Measurements from ENCODE around the gene RALGPS1.

DNA sequence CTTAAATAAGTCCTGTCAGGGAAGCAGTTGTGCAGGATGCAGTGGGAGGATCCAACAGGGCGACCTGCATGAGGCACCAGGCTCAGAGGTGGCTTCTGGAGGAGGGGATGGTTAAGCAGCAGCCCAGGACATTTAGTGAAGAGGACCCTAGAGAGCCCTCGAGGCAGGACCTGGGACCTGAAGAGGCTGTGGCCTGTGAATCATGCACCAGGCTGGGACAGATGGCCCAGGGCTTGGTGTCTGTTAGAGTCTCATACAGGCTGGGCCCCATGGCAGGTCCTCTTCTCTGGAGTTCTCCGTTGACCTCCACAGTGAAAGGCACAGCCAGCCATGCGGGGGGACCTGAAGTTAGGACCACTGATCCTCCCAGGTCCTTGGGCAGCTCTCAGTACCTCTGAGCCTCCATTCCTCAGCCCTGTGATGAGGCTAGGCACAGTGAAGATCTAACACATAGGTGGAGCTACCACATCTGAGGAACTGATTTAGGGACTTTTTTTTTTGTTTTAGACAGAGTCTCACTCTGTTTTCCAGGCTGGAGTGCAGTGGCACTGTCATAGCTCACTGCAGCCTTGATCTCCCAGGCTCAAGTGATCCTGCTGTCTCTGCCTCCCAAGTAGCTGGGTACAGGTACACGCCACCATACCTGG is 289.2 kb downstream of the RALGPS1 start:
- TF ChIP-seq, protein P1, sequence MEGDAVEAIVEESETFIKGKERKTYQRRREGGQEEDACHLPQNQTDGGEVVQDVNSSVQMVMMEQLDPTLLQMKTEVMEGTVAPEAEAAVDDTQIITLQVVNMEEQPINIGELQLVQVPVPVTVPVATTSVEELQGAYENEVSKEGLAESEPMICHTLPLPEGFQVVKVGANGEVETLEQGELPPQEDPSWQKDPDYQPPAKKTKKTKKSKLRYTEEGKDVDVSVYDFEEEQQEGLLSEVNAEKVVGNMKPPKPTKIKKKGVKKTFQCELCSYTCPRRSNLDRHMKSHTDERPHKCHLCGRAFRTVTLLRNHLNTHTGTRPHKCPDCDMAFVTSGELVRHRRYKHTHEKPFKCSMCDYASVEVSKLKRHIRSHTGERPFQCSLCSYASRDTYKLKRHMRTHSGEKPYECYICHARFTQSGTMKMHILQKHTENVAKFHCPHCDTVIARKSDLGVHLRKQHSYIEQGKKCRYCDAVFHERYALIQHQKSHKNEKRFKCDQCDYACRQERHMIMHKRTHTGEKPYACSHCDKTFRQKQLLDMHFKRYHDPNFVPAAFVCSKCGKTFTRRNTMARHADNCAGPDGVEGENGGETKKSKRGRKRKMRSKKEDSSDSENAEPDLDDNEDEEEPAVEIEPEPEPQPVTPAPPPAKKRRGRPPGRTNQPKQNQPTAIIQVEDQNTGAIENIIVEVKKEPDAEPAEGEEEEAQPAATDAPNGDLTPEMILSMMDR (IDR thresholded peaks at IDR 0.05), result no peak
- TF ChIP-seq POLR2A (IDR thresholded peaks at IDR 0.05), result no peak
